SU-DHL-6 (cell line): ENCODE measurements around the gene FGA.
A peak's percentile ranks its signal among the peaks of the same experiment; 100 is the strongest.

Source experiments
- H2AFZ ChIP-seq: fragments of 200-600 bp; sonication (generic); 2 replicates; pipeline ENCODE4 v1.6.1; 2014; ENCODE audit warnings: low read depth, mild to moderate bottlenecking, moderate library complexity, mixed read lengths, antibody characterized with exemption, low read length; ENCODE audit not compliant: severe bottlenecking
- H3F3A ChIP-seq: fragments of 200-600 bp; shearing (Covaris generic); 2 replicates; pipeline ENCODE4 v1.6.0; 2016; ENCODE audit warnings: antibody characterized with exemption, mild to moderate bottlenecking; ENCODE audit not compliant: insufficient read depth
- H3K27ac ChIP-seq: fragments of 200-600 bp; sonication (generic); 2 replicates; pipeline ENCODE4 v1.5.1; 2016; ENCODE audit warnings: low read depth, mild to moderate bottlenecking, low read length, moderate library complexity, mixed read lengths
- H3K27me3 ChIP-seq: fragments of 200-600 bp; sonication (generic), shearing (Covaris generic); 2 replicates; pipeline ENCODE4 v1.6.0; 2014; ENCODE audit warnings: mild to moderate bottlenecking, low read length
- H3K36me3 ChIP-seq: fragments of 200-600 bp; sonication (generic); 2 replicates; pipeline ENCODE4 v1.6.1; 2014; ENCODE audit warnings: mild to moderate bottlenecking, low read length, mixed read lengths
- H3K4me2 ChIP-seq: fragments of 300-600, 200-600 bp; shearing (Covaris generic), sonication (generic); 2 replicates; pipeline ENCODE4 v1.6.0; 2014; ENCODE audit warnings: low read length, low read depth, mild to moderate bottlenecking; ENCODE audit not compliant: poor library complexity, severe bottlenecking
- H3K4me3 ChIP-seq: fragments of 200-600 bp; sonication (generic); 2 replicates; pipeline ENCODE4 v1.5.1; 2014; ENCODE audit warnings: antibody characterized with exemption, low read length, mild to moderate bottlenecking, mixed read lengths; ENCODE audit not compliant: insufficient read depth, poor library complexity, severe bottlenecking
- H3K79me2 ChIP-seq: fragments of 200-600 bp; sonication (generic); 2 replicates; pipeline ENCODE4 v1.6.1; 2014; ENCODE audit warnings: mild to moderate bottlenecking, low read length, moderate library complexity; ENCODE audit not compliant: insufficient read depth
- H3K9ac ChIP-seq: fragments of 200-600 bp; sonication (generic); 2 replicates; pipeline ENCODE4 v1.7.0; 2014; ENCODE audit warnings: mild to moderate bottlenecking, low read length
- H3K9me2 ChIP-seq: fragments of 200-600 bp; sonication (generic); replicated peaks from 2 replicates; pipeline ENCODE4 v1.6.1; 2014; ENCODE audit warnings: low read length; ENCODE audit not compliant: insufficient read depth
- H3K9me3 ChIP-seq: fragments of 200-600 bp; sonication (generic); 2 replicates; pipeline ENCODE4 v1.6.1; 2014; ENCODE audit warnings: low read length, mixed read lengths; ENCODE audit not compliant: insufficient read depth
- H4K20me1 ChIP-seq: fragments of 200-600 bp; sonication (generic); 2 replicates; pipeline ENCODE4 v1.6.1; 2014; ENCODE audit warnings: low read depth, mild to moderate bottlenecking, antibody characterized with exemption, low read length, moderate library complexity, mixed read lengths
- CTCF ChIP-seq: fragments of 200-600 bp; sonication (generic); IDR thresholded peaks from one replicate; pipeline ENCODE4 v1.5.1; 2017; ENCODE audit warnings: antibody characterized with exemption, mild to moderate bottlenecking, low read length, moderate library complexity; ENCODE audit not compliant: insufficient read depth, poor library complexity, severe bottlenecking
- EZH2phosphoT487 ChIP-seq: fragments of 200-600 bp; sonication (generic), shearing (Covaris generic); conservative IDR thresholded peaks from 2 replicates; pipeline ENCODE4 v1.6.1; 2018; ENCODE audit warnings: mild to moderate bottlenecking, antibody characterized with exemption, low read length, moderate library complexity, mixed read lengths

The FGA gene

GRCh38 chr4:154560824-154561231 lies 29.7 kb downstream of the FGA start:
- H3K4me2 ChIP-seq = no peak overlapping the region
- no peaks in the 10 kb centered on the region for H3K9me2 ChIP-seq
- H3K79me2 ChIP-seq = no peaks in the 10 kb centered on the region
- no peak overlapping the region for H3K27ac ChIP-seq
- no peaks in the 10 kb centered on the region for H4K20me1 ChIP-seq
- no peaks in the 10 kb centered on the region for H3K9me3 ChIP-seq
- no peak overlapping the region for H3K4me3 ChIP-seq
- no peak for TF ChIP-seq EZH2phosphoT487
- TF ChIP-seq CTCF = no peak
- no peak overlapping the region for H2AFZ ChIP-seq
- no peaks in the 10 kb centered on the region for H3K36me3 ChIP-seq
- no peaks in the 10 kb centered on the region for H3K27me3 ChIP-seq
- no peak overlapping the region for H3K9ac ChIP-seq
- no peaks in the 10 kb centered on the region for H3F3A ChIP-seq

- TF ChIP-seq EZH2phosphoT487 (no peak), CTCF (no peak)
- no peak overlapping the region for H3K9ac ChIP-seq
- H3K27me3 ChIP-seq = no peaks in the 10 kb centered on the region
- no peaks in the 10 kb centered on the region for H3F3A ChIP-seq
- no peaks in the 10 kb centered on the region for H3K36me3 ChIP-seq
- H3K9me3 ChIP-seq = no peaks in the 10 kb centered on the region
- H2AFZ ChIP-seq = no peak overlapping the region
- no peak overlapping the region for H3K4me3 ChIP-seq
- H4K20me1 ChIP-seq = no peaks in the 10 kb centered on the region
- H3K9me2 ChIP-seq = no peaks in the 10 kb centered on the region
- H3K27ac ChIP-seq = no peak overlapping the region
- H3K4me2 ChIP-seq = no peak overlapping the region
- no peaks in the 10 kb centered on the region for H3K79me2 ChIP-seq
These were observed 30.1 kb downstream of the FGA start for GRCh38 chr4:154560419-154560801.

DNA sequence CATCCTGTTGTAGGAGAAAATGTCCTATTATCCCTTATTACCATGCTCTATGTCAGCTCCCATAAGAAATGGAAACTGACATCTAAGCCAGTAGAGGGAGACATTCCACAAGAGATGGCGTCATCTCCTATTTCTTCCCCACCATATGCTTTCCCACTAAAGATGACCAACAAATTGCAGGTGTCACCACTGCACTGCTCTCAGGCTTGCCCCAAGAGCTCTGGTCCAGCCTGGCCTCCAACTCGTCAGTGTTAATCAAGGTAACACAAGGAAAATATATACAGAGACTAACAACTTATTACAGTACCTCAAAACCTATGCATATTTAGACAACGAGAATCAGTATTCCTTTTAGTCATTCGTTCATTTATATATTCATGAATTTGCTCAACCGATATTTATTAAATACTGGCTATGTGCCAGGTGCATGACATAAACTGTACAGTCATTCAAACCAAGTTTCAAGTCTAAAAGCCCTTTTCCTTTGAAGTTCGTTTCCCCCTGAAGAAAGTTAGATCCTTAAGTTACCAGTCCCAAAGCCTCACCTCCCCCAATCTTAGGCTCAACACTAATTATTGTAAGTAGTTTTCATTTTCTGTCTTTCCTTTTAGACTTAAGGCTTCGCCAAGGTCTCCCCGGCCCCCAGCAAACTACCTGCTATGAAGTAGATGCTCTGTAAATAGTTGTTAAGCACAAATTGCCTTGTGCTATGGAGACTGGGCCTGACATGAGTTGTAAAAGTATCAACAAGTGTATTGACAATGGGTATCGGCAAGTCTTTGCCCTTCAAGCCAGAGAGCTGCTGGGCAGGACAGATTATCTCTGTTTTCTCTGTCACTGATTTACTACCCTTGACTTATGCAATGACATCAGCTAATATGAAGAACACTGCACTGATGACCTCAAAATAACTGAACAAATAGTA lies 30.8 kb downstream of the FGA start:
- no peaks in the 10 kb centered on the region for H3K79me2 ChIP-seq
- H2AFZ ChIP-seq = no peak overlapping the region
- no peaks in the 10 kb centered on the region for H3K27me3 ChIP-seq
- H3K9ac ChIP-seq = no peak overlapping the region
- no peaks in the 10 kb centered on the region for H3K9me3 ChIP-seq
- no peaks in the 10 kb centered on the region for H3K9me2 ChIP-seq
- H3K36me3 ChIP-seq = no peaks in the 10 kb centered on the region
- H4K20me1 ChIP-seq = no peaks in the 10 kb centered on the region
- TF ChIP-seq CTCF = peak; percentile 17
- TF ChIP-seq EZH2phosphoT487 = no peak
- no peaks in the 10 kb centered on the region for H3F3A ChIP-seq
- no peak overlapping the region for H3K4me2 ChIP-seq
- H3K27ac ChIP-seq = no peak overlapping the region
- H3K4me3 ChIP-seq = no peak overlapping the region
